Measurements from ENCODE around the gene RNF11. TPM values are rescaled to one million over a fixed set of nuclear protein-coding genes. Genes with fewer than 3 reads are reported as not detected.

RNF11 gene
- total RNA-seq, 1 donor from 2014 or later, result 81.4 TPM

- no peak overlapping the region for H3K4me3 ChIP-seq (ENCODE audit: low read depth, low read length)
- TF ChIP-seq CTCF (conservative IDR thresholded peaks at IDR 0.05; ENCODE audit: low read depth, low read length), result no peak
- DNase-seq (ENCODE audit: low read depth), result no peak
These were observed 85.8 kb downstream of the RNF11 start for GRCh38 chr1:51321924-51322280.

DNA sequence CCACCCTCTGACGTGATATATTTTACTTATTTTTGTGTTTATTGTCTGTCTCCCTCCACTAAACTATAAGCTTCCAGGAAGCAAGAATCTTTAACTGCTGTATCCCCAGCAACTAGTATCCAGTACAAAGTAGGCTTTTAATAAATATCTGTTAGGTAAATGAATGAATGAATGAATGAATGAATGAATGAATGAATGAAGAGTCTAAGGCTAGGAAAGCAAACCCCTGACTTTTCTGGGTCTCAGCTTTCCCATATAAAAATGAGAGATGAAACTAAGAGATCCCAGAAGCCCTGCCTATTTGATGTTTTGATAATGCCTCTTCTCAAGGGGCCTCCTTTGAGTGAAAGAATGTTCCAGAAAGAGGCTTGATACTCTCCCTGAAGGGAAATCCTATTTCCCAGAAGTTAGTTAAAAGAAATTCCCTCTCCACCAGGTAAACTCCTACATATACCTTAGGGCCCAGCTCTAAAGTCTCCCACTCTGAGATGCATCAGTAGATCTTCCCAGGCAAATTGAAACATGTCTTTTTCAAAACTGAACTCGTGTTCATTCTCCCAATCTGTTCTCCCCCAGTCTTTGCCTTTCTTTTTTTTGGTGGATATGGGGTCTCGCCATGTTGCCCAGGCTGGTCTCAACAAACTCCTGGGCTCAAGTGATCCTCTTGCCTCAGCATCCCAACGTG lies 86.5 kb downstream of the RNF11 start:
- no peak for TF ChIP-seq CTCF (conservative IDR thresholded peaks at IDR 0.05; ENCODE audit: low read depth, low read length)
- no peak for DNase-seq (ENCODE audit: low read depth)
- H3K4me3 ChIP-seq (ENCODE audit: low read depth, low read length), result no peak overlapping the region

Other genes starting within 250 kb of the RNF11 start
- gene C1orf185, start 134.0 kb upstream of the RNF11 start, total RNA-seq, result not detected in 2 replicates
- gene TTC39A, start 94.3 kb downstream of the RNF11 start, total RNA-seq, result 15.1 and 21.3 TPM in 2 replicates